NOMO-1 (cell line): ENCODE results near the gene EP400.

Experiments
- DNase-seq, 2 experiments: peaks; one replicate each; lab custom pipeline; 2025; ENCODE audit not compliant: unreplicated experiment in 2 of 2; lab: John Stamatoyannopoulos, UW

EP400 gene, protein sequence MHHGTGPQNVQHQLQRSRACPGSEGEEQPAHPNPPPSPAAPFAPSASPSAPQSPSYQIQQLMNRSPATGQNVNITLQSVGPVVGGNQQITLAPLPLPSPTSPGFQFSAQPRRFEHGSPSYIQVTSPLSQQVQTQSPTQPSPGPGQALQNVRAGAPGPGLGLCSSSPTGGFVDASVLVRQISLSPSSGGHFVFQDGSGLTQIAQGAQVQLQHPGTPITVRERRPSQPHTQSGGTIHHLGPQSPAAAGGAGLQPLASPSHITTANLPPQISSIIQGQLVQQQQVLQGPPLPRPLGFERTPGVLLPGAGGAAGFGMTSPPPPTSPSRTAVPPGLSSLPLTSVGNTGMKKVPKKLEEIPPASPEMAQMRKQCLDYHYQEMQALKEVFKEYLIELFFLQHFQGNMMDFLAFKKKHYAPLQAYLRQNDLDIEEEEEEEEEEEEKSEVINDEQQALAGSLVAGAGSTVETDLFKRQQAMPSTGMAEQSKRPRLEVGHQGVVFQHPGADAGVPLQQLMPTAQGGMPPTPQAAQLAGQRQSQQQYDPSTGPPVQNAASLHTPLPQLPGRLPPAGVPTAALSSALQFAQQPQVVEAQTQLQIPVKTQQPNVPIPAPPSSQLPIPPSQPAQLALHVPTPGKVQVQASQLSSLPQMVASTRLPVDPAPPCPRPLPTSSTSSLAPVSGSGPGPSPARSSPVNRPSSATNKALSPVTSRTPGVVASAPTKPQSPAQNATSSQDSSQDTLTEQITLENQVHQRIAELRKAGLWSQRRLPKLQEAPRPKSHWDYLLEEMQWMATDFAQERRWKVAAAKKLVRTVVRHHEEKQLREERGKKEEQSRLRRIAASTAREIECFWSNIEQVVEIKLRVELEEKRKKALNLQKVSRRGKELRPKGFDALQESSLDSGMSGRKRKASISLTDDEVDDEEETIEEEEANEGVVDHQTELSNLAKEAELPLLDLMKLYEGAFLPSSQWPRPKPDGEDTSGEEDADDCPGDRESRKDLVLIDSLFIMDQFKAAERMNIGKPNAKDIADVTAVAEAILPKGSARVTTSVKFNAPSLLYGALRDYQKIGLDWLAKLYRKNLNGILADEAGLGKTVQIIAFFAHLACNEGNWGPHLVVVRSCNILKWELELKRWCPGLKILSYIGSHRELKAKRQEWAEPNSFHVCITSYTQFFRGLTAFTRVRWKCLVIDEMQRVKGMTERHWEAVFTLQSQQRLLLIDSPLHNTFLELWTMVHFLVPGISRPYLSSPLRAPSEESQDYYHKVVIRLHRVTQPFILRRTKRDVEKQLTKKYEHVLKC (N-terminal part only)

GRCh38 chr12:131949431-131950181 is at the start of gene EP400:
EP400 (plus strand) TSS chr12:131949942; CDS start chr12:131960620, 10,678 bp downstream.
- peak; percentile 92 to 96 for DNase-seq

- no peak for DNase-seq
Observed at GRCh38 chr12:131900397-131900796, 49.3 kb upstream of the EP400 start.

DNA sequence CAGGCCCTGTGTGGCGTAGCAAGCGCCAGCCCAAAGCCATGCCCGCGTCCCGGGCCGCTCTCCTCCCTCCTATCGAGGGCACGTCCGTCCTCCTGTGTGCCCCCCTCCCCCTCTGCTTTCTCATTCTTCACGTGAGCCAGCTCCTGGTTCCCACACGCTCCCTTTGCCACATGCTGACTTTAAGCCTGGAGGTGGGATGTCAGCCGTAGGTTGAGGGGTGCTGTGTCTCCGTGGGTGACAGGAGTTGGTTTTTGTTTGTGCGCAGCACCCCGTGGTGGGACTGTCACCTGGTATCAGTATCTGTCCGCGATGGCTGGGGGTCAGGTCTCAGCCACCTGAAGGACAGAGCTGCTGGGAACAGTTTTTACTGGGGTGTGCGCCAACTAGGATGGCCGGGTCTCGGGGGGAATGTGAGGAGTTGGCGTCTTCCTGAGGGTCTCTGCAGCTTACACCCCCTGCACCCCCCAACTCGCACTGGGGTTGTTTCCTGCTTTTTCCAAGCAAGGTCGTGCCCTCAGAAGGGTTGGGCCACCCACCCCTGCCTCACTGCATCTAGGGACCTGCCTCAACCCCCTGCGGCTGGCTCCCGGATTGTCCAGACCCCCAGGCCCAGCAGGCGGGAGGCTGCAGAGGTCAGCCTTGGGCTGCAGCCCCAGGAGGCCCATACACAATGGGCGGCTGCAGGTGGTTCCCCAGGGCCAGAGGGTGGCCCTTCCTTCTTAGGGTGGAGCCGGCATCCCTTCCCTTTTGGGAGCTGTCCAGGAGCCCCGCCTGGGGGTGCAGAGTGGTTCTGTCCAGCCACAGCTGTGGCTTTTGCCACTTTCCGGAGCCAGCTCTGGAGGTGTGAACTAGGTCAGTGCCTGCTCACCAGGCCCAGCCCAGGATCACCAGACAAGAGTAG is 48.1 kb upstream of the EP400 start:
- no peak for DNase-seq

DNA sequence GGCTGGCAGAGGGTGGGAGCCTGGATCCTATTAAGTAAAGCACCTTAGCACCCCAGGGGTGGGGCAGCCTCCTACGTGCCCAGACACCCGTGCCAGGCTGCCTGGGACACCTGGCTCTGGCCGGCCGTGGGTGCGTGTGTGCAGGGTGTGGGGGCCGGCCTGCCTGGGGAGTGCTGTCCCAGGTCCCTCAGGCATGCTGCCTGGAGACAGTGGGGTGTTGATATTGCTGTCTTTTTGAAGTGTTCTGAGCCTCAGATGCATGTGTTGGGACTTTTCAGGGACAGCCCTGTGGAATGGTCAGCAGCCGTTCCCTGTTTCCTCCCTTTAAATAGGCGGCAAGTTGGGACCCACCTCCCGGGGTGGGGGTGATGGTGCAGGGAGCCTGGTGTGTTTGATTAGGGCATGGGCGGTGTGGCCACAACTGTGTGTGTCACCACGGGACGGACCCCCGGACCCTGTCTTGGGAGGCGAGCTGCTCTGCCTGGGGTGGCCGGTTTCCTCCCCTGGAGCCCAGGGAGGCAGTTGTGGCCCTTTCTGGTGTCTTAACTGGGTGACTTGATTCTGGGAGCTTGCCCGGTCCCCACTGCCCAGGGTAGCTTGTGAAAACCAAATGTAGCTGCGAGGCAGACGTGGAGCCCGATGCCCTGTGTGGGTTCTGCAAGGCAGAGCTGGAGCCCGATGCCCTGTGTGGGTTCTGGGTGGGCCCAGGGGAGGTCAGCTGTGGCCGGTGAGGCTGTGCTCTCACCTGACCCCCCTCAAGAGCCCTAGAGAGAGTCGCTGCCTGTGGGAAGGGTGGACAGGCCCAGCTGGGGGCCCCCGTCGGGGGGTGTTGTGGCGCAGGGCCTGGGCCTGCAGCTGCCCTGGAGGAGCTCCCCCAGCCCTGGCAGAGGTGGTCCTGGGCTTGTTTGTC is 47.2 kb upstream of the EP400 start:
- no peak for DNase-seq

DNA sequence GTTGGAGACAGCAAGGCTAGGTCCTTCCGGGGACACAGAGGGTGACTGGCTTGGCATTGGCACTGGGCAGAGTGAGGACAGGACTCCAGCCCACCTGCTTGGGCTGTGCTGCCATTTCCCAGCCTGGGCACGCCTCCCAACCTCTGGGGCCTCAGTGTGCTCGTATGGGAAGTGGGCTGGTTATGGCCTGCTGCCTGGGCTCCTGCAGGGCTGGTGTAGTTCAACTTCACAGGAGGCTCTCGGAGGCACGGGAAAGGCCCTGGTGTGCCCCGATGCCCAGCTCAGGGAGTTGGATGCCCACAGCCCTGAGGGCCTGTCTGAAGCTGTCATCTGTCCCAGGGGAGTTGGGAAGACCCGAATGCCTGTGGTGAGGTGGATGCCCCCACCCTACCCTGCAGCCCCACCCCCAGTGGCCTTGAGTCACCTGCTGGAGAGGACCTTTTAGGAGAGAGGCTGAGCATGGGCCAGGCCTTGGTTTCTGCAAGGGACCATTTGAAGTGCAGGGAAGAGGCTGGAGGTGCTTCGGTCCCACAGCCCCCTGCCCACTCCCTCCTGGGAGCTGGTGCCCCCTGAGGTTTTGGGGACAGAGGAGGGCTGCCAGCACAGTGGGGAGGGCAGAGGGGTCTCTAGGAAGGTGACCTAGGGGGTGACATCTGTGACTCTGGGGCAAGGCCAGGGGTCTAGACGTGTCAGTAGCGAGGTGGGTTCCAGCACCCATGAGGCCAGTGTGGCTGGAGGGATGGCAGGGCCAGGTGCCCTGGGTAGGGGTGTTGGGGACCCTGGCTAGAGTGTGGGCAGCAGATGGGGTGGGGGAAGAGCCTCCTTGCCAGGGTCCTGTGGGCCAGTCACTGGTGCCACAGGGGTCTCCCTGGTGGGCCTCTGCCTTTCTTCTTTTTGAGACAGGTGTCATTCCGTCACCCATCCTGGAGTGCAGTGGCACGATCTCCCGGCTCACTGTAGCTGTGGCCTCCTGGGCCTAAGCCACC is 46.2 kb upstream of the EP400 start:
- no peak for DNase-seq

GRCh38 chr12:131904346-131904745 is 45.4 kb upstream of the EP400 start:
- DNase-seq = no peak

GRCh38 chr12:131905081-131905629 is 44.6 kb upstream of the EP400 start:
- no peak for DNase-seq

- DNase-seq = no peak
Observed at GRCh38 chr12:131905630-131906091, 44.1 kb upstream of the EP400 start.

GRCh38 chr12:131907379-131908091 is 42.2 kb upstream of the EP400 start:
- no peak for DNase-seq

- no peak for DNase-seq
Observed at GRCh38 chr12:131908092-131909080, 41.4 kb upstream of the EP400 start.

GRCh38 chr12:131909081-131909751 is 40.5 kb upstream of the EP400 start:
- DNase-seq = no peak

DNA sequence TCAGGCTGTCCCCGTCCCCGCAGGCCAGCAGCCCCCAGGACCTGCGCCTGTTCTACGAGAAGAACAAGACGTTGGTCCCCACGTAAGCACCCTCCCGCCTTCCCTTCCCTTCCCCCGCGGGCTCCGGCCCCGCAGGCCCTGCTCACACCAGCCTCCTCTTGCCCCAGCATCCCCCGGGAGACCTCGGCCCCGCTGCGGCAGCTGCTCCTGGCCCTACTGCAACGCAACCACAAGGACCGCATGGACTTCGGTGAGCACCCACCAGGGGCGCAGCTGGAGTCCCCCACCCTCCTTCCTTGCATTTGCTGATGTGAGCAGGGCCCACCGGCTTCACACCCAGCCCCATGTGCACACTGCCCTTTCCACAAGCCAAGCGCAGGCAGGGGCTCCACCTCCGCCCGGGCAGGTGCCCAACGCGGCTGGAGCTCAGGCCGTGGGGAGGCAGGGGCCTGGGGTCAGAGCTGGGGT is 40.0 kb upstream of the EP400 start:
- no peak for DNase-seq

DNA sequence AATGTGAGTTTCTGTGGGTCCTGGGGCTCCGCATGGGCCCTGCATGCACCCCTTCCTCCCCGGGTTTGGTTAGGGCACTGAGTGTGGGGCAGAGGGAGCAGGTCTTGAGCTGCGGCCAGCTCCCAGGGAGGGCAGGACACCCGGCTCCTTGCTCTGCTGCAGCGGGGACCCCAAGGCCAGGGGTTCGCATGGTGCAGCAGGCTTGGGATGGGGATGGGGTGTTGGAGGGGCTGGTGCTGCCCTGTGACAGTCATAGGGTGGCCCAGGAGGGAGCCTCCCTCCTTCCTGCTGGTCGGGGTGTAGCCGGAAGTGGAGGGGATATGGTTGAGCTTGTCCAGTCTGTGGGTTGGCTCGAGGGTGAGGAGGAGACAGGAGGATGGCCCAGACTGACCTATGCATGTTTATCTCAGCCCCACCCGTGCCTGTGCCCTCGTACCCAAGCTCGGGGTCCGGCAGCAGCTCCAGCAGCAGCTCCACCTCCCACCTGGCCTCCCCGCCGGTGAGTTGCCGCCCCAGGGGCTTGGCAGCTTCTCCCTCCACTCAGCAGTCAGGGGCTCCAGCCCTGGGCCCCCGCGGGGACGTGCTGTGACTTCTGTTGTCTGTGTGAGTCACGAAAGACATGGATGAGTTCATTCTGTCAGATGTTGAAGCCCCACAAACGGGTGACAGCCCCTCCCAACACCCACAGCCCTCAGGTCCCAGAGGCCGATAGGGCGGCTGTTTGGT is 39.3 kb upstream of the EP400 start:
- DNase-seq = no peak
